Fibroblast of the aortic adventitia (primary cell): ENCODE data around the gene POLR3K. TPM values are rescaled to one million over a fixed set of nuclear protein-coding genes. Genes with fewer than 3 reads are reported as not detected.
A peak's percentile ranks its signal among the peaks of the same experiment; 100 is the strongest.

Source experiments
- DNase-seq: peaks from one replicate; pipeline ENCODE4 v3.0.0-alpha.2; 2010; ENCODE audit warnings: low read depth
- H3K4me3 ChIP-seq: 2 replicates; pipeline ENCODE4 v1.5.1; 2011; ENCODE audit warnings: low read depth, mild to moderate bottlenecking, control low read depth, low read length, moderate library complexity
- CTCF ChIP-seq: IDR thresholded peaks from 2 replicates; pipeline ENCODE4 v1.5.1; 2011; ENCODE audit warnings: mild to moderate bottlenecking, low read length, control low read depth, inconsistent platforms; ENCODE audit not compliant: insufficient read depth
- total RNA-seq: library from RNA; depleted of rRNA; stranded (reverse); fragments of >200 nt; gene quantifications from 2 replicates; pipeline ENCODE4 v1.2.3, GENCODE V29; 2012; ENCODE audit warnings: low replicate concordance

Gene POLR3K
- total RNA-seq, 1 donor = 5.1 TPM

- TF ChIP-seq CTCF = no peak
- no peak for DNase-seq
- no peak overlapping the region for H3K4me3 ChIP-seq
These were observed 41.5 kb upstream of the POLR3K start for GRCh38 chr16:94918-95265.

GRCh38 chr16:92431-93339 is 39.3 kb upstream of the POLR3K start:
- TF ChIP-seq CTCF = no peak

GRCh38 chr16:91484-91883 is 38.1 kb upstream of the POLR3K start:
- no peak for TF ChIP-seq CTCF
- peak; percentile 52 for DNase-seq

More at GRCh38 chr16:92431-93339, 39.3 kb upstream of the POLR3K start:
- H3K4me3 ChIP-seq = no peak overlapping the region
- no peak for DNase-seq

GRCh38 chr16:89391-90302 is 36.2 kb upstream of the POLR3K start:
- H3K4me3 ChIP-seq = no peak overlapping the region
- TF ChIP-seq CTCF = no peak
- no peak for DNase-seq

More at GRCh38 chr16:91484-91883, 38.1 kb upstream of the POLR3K start:
- H3K4me3 ChIP-seq = no peak overlapping the region

GRCh38 chr16:88613-89012 is 35.2 kb upstream of the POLR3K start:
- no peak overlapping the region for H3K4me3 ChIP-seq

GRCh38 chr16:86483-86952 is 33.1 kb upstream of the POLR3K start:
- no peak for TF ChIP-seq CTCF
- H3K4me3 ChIP-seq = no peak overlapping the region
- DNase-seq = no peak

More at GRCh38 chr16:88613-89012, 35.2 kb upstream of the POLR3K start:
- no peak for TF ChIP-seq CTCF
- DNase-seq = no peak
